ENCODE results near the gene DENND1A.

Gene DENND1A

GRCh38 chr9:123660691-123661466, 269.0 kb downstream of the DENND1A start:
- Histone ChIP-seq H3K9ac (ENCODE audit: low read depth, low read length, poor library complexity) (no peak overlapping the region), H3K18ac (ENCODE audit: low read length) (no peak overlapping the region), H3K4me2 (ENCODE audit: insufficient read depth, low read length, poor library complexity, severe bottlenecking) (no peak overlapping the region), H3K27ac (replicated peaks; ENCODE audit: low read length) (no peak overlapping the region), H3K36me3 (replicated peaks in 1 of 2; ENCODE audit: control insufficient read depth in 2 of 2, insufficient read depth in 2 of 2, low read length in 2 of 2) (peaks cover 0 to 4% of the 10 kb centered on the region in 2 donors), H3K4me3 (ENCODE audit: low read length in 2 of 2) (no peak overlapping the region), H4K91ac (ENCODE audit: low read depth, low read length, poor library complexity) (no peak overlapping the region), H3K14ac (ENCODE audit: low read length) (no peak overlapping the region), H2BK12ac (ENCODE audit: low read length) (no peak overlapping the region), H3K79me1 (ENCODE audit: low read depth, low read length) (no peaks in the 10 kb centered on the region), H3K27me3 (ENCODE audit: control insufficient read depth in 3 of 3, insufficient read depth in 3 of 3, low read depth in 1 of 3, low read length in 3 of 3) (no peaks in the 10 kb centered on the region), H2BK15ac (ENCODE audit: low read length) (no peak overlapping the region), H3K4ac (ENCODE audit: low read length) (no peak overlapping the region), H2AK5ac (ENCODE audit: low read depth, low read length) (no peak overlapping the region), H3K4me1 (ENCODE audit: control insufficient read depth in 2 of 2, insufficient read depth in 1 of 2, low read depth in 1 of 2, low read length in 2 of 2) (peaks cover 0 to 13% of the 10 kb centered on the region in 2 donors), H3K9me3 (replicated peaks in 1 of 2; ENCODE audit: control insufficient read depth in 2 of 2, insufficient read depth in 1 of 2, low read depth in 1 of 2, low read length in 2 of 2) (peaks cover 5 to 27% of the 10 kb centered on the region in 2 donors), H2BK120ac (ENCODE audit: low read depth, low read length) (no peak overlapping the region), H4K8ac (ENCODE audit: low read depth, low read length) (no peak overlapping the region), H3K23ac (ENCODE audit: low read depth, low read length, poor library complexity) (no peak overlapping the region), H2AFZ (ENCODE audit: low read length) (no peak overlapping the region), H2BK5ac (ENCODE audit: low read length) (no peak overlapping the region)
- no CpG with 5 or more reads among the region's 9 CpGs for WGBS, 2 donors (ENCODE audit: extremely low coverage in 2 of 2, insufficient read length in 2 of 2, insufficient replicate concordance in 1 of 2)
- DNase-seq (ENCODE audit: low spot score) = no peak

GRCh38 chr9:123659358-123659757, 270.6 kb downstream of the DENND1A start:
- no peaks in the 10 kb centered on the region for H3K27me3 ChIP-seq (ENCODE audit: control insufficient read depth in 3 of 3, insufficient read depth in 3 of 3, low read depth in 1 of 3, low read length in 3 of 3)
- H2BK120ac ChIP-seq (ENCODE audit: low read depth, low read length) = no peak overlapping the region
- peaks cover 2 to 17% of the 10 kb centered on the region in 2 donors for H3K9me3 ChIP-seq (replicated peaks in 1 of 2; ENCODE audit: control insufficient read depth in 2 of 2, insufficient read depth in 1 of 2, low read depth in 1 of 2, low read length in 2 of 2)
- no peaks in the 10 kb centered on the region for H3K79me1 ChIP-seq (ENCODE audit: low read depth, low read length)
- H3K4me2 ChIP-seq (ENCODE audit: insufficient read depth, low read length, poor library complexity, severe bottlenecking) = no peak overlapping the region
- no peak overlapping the region for H2BK5ac ChIP-seq (ENCODE audit: low read length)
- H3K36me3 ChIP-seq (replicated peaks in 1 of 2; ENCODE audit: control insufficient read depth in 2 of 2, insufficient read depth in 2 of 2, low read length in 2 of 2) = peaks cover 0 to 2% of the 10 kb centered on the region in 2 donors
- no peak overlapping the region for H3K18ac ChIP-seq (ENCODE audit: low read length)
- H3K23ac ChIP-seq (ENCODE audit: low read depth, low read length, poor library complexity) = no peak overlapping the region
- H3K9ac ChIP-seq (ENCODE audit: low read depth, low read length, poor library complexity) = no peak overlapping the region
- H4K91ac ChIP-seq (ENCODE audit: low read depth, low read length, poor library complexity) = no peak overlapping the region
- H3K27ac ChIP-seq (replicated peaks; ENCODE audit: low read length) = no peak overlapping the region
- no peak overlapping the region for H2AFZ ChIP-seq (ENCODE audit: low read length)
- H4K8ac ChIP-seq (ENCODE audit: low read depth, low read length) = no peak overlapping the region
- no CpG with 5 or more reads among the region's 1 CpG for WGBS, 2 donors (ENCODE audit: extremely low coverage in 2 of 2, insufficient read length in 2 of 2, insufficient replicate concordance in 1 of 2)
- no peak overlapping the region for H2BK15ac ChIP-seq (ENCODE audit: low read length)
- DNase-seq (ENCODE audit: low spot score) = no peak
- no peak overlapping the region for H2BK12ac ChIP-seq (ENCODE audit: low read length)
- no peak overlapping the region for H3K14ac ChIP-seq (ENCODE audit: low read length)
- no peak overlapping the region for H3K4ac ChIP-seq (ENCODE audit: low read length)
- no peak overlapping the region for H2AK5ac ChIP-seq (ENCODE audit: low read depth, low read length)
- H3K4me1 ChIP-seq (ENCODE audit: control insufficient read depth in 2 of 2, insufficient read depth in 1 of 2, low read depth in 1 of 2, low read length in 2 of 2) = peaks cover 0 to 13% of the 10 kb centered on the region in 2 donors
- H3K4me3 ChIP-seq (ENCODE audit: low read length in 2 of 2) = no peak overlapping the region

GRCh38 chr9:123658792-123659191, 271.1 kb downstream of the DENND1A start:
- Histone ChIP-seq H2BK15ac (ENCODE audit: low read length) (no peak overlapping the region), H3K4ac (ENCODE audit: low read length) (no peak overlapping the region), H3K14ac (ENCODE audit: low read length) (no peak overlapping the region), H2BK5ac (ENCODE audit: low read length) (no peak overlapping the region), H4K8ac (ENCODE audit: low read depth, low read length) (no peak overlapping the region), H2BK120ac (ENCODE audit: low read depth, low read length) (no peak overlapping the region), H3K4me2 (ENCODE audit: insufficient read depth, low read length, poor library complexity, severe bottlenecking) (no peak overlapping the region), H3K9ac (ENCODE audit: low read depth, low read length, poor library complexity) (no peak overlapping the region), H3K18ac (ENCODE audit: low read length) (no peak overlapping the region), H2AFZ (ENCODE audit: low read length) (no peak overlapping the region), H3K79me1 (ENCODE audit: low read depth, low read length) (no peaks in the 10 kb centered on the region), H3K9me3 (replicated peaks in 1 of 2; ENCODE audit: control insufficient read depth in 2 of 2, insufficient read depth in 1 of 2, low read depth in 1 of 2, low read length in 2 of 2) (peaks cover 2 to 14% of the 10 kb centered on the region in 2 donors), H3K4me3 (ENCODE audit: low read length in 2 of 2) (no peak overlapping the region), H3K4me1 (ENCODE audit: control insufficient read depth in 2 of 2, insufficient read depth in 1 of 2, low read depth in 1 of 2, low read length in 2 of 2) (peaks cover 0 to 13% of the 10 kb centered on the region in 2 donors), H3K36me3 (replicated peaks in 1 of 2; ENCODE audit: control insufficient read depth in 2 of 2, insufficient read depth in 2 of 2, low read length in 2 of 2) (peaks cover 0 to 2% of the 10 kb centered on the region in 2 donors), H4K91ac (ENCODE audit: low read depth, low read length, poor library complexity) (no peak overlapping the region), H2AK5ac (ENCODE audit: low read depth, low read length) (no peak overlapping the region), H3K27me3 (ENCODE audit: control insufficient read depth in 3 of 3, insufficient read depth in 3 of 3, low read depth in 1 of 3, low read length in 3 of 3) (no peaks in the 10 kb centered on the region), H2BK12ac (ENCODE audit: low read length) (no peak overlapping the region), H3K23ac (ENCODE audit: low read depth, low read length, poor library complexity) (no peak overlapping the region), H3K27ac (replicated peaks; ENCODE audit: low read length) (no peak overlapping the region)
- no peak for DNase-seq (ENCODE audit: low spot score)
- no CpG with 5 or more reads among the region's 3 CpGs for WGBS, 2 donors (ENCODE audit: extremely low coverage in 2 of 2, insufficient read length in 2 of 2, insufficient replicate concordance in 1 of 2)

GRCh38 chr9:123657941-123658340, 272.0 kb downstream of the DENND1A start:
- Histone ChIP-seq H3K4me1 (ENCODE audit: control insufficient read depth in 2 of 2, insufficient read depth in 1 of 2, low read depth in 1 of 2, low read length in 2 of 2) (peaks cover 0 to 13% of the 10 kb centered on the region in 2 donors), H3K4me2 (ENCODE audit: insufficient read depth, low read length, poor library complexity, severe bottlenecking) (no peak overlapping the region), H2AK5ac (ENCODE audit: low read depth, low read length) (no peak overlapping the region), H3K4ac (ENCODE audit: low read length) (no peak overlapping the region), H3K23ac (ENCODE audit: low read depth, low read length, poor library complexity) (no peak overlapping the region), H3K27me3 (ENCODE audit: control insufficient read depth in 3 of 3, insufficient read depth in 3 of 3, low read depth in 1 of 3, low read length in 3 of 3) (no peaks in the 10 kb centered on the region), H2BK5ac (ENCODE audit: low read length) (no peak overlapping the region), H3K9me3 (replicated peaks in 1 of 2; ENCODE audit: control insufficient read depth in 2 of 2, insufficient read depth in 1 of 2, low read depth in 1 of 2, low read length in 2 of 2) (peaks cover 2 to 13% of the 10 kb centered on the region in 2 donors), H3K4me3 (ENCODE audit: low read length in 2 of 2) (no peak overlapping the region), H2BK120ac (ENCODE audit: low read depth, low read length) (no peak overlapping the region), H2BK12ac (ENCODE audit: low read length) (no peak overlapping the region), H4K91ac (ENCODE audit: low read depth, low read length, poor library complexity) (no peak overlapping the region), H3K79me1 (ENCODE audit: low read depth, low read length) (no peaks in the 10 kb centered on the region), H2BK15ac (ENCODE audit: low read length) (no peak overlapping the region), H3K36me3 (replicated peaks in 1 of 2; ENCODE audit: control insufficient read depth in 2 of 2, insufficient read depth in 2 of 2, low read length in 2 of 2) (peaks cover 0 to 2% of the 10 kb centered on the region in 2 donors), H4K8ac (ENCODE audit: low read depth, low read length) (no peak overlapping the region), H3K27ac (replicated peaks; ENCODE audit: low read length) (no peak overlapping the region), H3K9ac (ENCODE audit: low read depth, low read length, poor library complexity) (no peak overlapping the region), H3K18ac (ENCODE audit: low read length) (no peak overlapping the region), H3K14ac (ENCODE audit: low read length) (no peak overlapping the region), H2AFZ (ENCODE audit: low read length) (no peak overlapping the region)
- WGBS, 2 donors (ENCODE audit: extremely low coverage in 2 of 2, insufficient read length in 2 of 2, insufficient replicate concordance in 1 of 2) = no CpG with 5 or more reads among the region's 4 CpGs
- DNase-seq (ENCODE audit: low spot score) = no peak

Data from neuronal stem cell (in vitro differentiated cells).